Fibroblast of skin of right biceps (primary cell): ENCODE measurements around the gene TMED3.
"Not testable (repeated sequence)": the region's sequence is repeated elsewhere in the genome, so short reads cannot be mapped to it uniquely, and the experiment has no call there.

Experiments
- DNase-seq: peaks from one replicate; pipeline ENCODE4 v3.0.0-alpha.2; 2013

Gene TMED3

GRCh38 chr15:79319973-79320372, 9.1 kb downstream of the TMED3 start:
- DNase-seq: not testable (repeated sequence)

- DNase-seq: no peak
Observed at GRCh38 chr15:79321876-79322275, 11.0 kb downstream of the TMED3 start.

DNA sequence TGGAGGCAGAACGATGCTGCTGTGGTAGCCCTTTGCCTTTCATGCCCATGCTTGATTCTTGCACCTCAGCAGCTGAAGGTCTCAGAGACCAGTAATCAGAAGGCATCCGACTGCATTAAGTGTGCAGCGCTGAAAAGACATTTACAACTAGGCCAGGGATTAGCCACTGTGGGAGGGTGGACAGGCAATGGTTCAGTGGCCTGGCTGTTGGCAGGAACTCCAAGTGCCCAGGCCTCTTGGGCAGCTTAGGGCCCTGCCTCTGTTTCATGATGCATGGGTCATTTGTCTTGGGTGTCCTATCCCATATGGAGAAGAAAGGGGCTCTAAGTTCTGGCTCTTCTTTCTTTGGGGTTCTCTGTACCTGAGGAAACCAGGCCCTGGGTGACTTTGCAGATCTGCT, 11.4 kb downstream of the TMED3 start:
- DNase-seq: no peak

DNA sequence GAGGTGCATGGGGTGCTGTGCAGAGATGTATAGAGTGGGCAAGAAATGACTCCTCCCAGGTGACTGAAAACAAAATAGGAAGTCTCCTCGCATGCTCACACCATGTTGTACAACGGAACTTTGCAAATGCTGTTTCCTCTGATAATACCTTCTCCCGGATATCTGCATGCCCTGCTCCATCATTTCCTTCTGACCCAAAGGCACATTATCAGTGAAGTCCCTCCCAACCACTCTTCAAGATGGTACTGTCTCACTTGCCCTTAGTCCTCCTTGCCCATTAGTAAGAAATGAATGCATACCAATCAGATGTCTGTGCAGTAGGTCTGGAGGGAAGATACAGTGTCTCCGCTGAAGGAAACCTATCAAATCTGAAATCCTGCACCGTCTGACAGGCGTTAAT, 12.0 kb downstream of the TMED3 start:
- no peak for DNase-seq

- DNase-seq: peak; percentile 61
Observed at GRCh38 chr15:79329171-79329611, 18.3 kb downstream of the TMED3 start.

- no peak for DNase-seq
Observed at GRCh38 chr15:79332824-79333510, 22.1 kb downstream of the TMED3 start.

DNA sequence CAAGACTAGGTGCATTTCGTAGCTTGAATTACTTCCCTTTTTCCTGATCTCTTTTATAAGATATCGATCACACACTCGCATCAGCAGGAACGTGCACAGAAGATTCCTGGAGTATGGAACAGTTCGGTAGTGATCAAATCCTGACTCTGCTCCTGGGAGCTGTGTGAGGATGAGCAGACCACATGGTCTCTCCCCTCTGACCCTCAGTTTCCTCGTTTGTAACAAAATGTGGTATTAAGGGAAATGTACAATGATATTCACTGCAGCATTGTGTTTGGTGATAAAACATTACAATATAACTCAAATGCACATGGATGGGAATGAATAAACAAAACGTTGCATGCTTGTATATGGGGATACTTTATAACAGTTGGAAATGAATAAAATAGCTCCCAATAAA, 26.7 kb downstream of the TMED3 start:
- DNase-seq: no peak

DNA sequence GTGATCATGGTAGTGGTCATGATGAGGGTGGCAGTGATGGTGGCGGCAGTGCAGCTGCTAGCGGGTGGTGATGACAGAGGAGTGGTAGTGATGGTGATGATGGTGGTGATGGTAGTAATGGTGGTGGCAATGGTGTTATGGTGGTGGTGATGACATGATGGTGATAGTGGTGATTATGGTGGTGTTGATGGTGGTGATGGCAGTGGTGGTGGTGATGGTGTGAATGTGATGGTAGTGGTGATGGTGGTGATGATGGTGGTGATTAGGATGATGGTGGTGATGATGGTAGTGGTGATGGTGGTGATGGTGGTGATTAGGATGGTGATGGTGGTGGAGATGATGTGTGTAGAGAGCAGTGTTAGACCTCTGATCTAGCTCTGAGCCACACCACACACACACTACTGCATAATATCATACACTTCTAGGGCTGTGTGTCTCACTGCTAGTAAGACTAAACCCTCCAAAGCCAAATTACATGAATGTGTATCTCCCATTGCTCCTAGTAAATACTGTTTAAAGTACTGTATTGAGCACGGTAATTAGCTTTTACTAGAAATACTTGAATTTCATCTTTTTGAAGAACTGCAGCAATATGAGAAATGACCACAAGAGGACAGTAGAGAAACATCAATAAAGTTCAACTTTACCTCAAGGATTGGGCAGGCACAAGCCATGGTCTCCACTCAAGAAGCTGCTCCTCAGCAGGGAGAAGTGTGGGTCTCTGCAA, 28.8 kb downstream of the TMED3 start:
- DNase-seq: peak; percentile 48

GRCh38 chr15:79340315-79340602, 29.3 kb downstream of the TMED3 start:
- DNase-seq: no peak

DNA sequence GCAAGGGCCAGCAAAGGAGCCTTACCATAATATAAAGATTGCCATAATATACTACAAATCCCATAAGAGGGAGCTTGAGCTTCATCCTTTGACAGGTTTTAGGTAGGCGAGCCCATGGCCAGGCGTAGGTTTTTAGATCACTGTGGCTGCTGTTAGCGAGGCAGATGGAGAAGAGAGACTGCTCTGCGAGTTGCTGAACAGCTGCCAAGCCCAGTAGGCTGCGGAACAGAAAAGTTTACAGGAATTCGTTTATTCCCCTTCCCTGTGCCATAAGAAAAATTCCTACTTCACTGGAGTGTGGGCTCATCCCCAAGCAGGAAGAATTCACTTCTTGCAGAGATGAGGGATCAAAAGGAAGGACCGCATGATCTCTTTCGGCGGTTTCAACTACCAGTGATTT, 30.5 kb downstream of the TMED3 start:
- DNase-seq: peak; percentile 12

GRCh38 chr15:79349525-79349924, 38.6 kb downstream of the TMED3 start:
- no peak for DNase-seq

DNA sequence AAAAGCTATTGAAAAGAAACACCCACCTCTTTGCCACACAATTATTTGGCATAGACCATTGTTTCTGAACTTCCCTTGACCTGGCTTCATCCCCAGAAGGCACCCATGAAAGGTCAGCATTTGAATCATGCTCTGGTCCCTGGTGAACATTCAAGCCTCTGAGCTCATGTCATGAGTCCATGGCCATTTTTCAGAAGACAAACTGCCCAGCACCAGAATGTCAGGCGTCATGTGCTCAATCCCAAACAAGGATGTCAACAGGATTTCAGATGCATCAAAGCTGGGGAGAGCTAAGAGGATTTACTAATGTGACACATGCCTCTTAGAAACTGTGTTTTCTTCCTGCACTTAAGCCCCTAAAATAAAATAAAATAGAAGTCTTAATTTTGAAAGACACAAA, 41.3 kb downstream of the TMED3 start:
- DNase-seq: no peak

- DNase-seq: no peak
Observed at GRCh38 chr15:79357566-79357965, 46.7 kb downstream of the TMED3 start.

GRCh38 chr15:79358069-79358468, 47.2 kb downstream of the TMED3 start:
- no peak for DNase-seq

DNA sequence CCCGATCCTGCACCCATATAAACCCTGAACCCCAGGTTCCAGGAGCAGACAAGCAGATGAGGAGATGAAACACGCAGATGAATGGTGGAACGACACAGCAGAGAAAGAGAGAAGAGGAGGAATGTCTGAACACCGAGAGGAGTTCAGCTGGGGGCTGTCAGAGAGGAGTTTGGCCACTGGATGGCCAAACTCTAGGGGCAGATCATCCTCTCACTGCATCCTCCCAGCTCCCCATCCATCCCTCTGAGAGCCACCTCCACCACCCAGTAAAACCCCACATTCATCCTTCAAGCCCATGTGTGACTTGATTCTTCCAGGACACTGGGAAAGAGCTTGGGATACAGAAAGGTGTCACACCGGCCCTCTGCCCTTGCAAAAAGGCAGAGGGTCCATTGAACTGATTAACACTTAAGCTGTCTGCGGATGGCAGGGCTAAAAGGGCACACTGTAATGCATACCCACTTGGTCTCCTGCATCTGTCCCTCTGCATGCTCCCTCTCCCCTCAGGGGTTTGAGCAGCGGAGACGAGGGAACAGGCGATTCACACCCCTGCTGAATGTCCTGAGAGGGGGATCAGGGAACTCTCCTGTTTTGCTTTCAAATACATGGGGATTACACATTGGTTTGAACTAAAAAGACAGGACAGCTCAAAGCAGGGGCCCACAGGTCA, 53.8 kb downstream of the TMED3 start:
- DNase-seq: no peak

DNA sequence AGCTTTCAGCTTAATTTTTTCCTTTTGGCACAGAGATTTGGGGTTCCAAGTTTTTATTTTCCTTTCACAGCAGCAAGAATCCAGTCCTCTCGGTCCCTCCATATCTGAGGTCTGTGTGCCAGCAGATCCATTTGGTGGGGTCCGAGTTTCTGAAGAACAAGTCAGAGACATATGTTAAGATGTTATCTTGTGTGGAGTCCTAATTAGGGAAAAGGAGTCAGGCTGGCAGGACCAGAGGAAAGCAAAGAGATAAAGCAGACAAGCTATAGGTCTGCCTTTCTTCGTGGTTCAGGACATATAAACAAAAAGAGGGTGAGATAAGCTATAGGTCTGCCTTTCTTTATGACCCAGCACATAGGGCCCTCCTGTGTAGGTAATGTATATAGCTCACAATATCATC, 54.9 kb downstream of the TMED3 start:
- DNase-seq: no peak

DNA sequence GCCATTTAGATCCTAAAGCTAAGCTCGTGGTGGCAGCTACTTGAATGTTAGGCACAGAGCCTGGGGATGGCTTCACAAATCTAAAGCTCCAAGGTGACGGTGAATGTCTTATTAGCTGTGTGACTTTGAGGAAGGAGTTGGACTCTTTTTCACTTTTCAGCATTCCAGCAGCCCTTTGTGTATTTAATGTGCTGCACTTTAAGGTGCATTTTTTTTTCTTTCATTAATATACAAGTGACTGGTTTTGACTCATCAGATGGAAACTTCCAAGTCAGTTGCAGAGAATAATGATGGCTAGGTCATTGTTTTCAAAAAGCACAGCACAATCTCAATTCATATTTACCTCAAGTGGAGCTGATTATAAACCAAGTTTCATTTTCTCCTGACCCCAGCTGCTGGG, 55.8 kb downstream of the TMED3 start:
- DNase-seq: no peak

DNA sequence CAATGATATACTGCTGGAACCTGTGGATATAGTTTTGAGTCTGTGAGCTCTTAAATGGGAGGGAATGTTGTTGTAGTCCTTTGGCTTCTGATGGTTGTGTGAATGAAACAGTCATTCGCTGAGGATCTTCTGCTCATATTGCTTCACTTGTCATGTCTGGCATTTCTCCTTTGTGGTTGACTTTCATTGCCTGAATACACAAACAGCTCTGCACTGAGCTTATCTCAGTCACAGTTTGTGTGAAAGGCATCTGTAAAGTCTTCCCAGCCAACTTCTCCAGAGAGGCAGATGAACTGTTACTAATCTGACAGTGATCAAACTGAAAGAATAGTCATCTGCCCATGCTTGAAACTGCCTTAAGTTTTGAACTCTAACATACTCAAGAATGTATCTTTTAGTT, 59.8 kb downstream of the TMED3 start:
- DNase-seq: no peak

DNA sequence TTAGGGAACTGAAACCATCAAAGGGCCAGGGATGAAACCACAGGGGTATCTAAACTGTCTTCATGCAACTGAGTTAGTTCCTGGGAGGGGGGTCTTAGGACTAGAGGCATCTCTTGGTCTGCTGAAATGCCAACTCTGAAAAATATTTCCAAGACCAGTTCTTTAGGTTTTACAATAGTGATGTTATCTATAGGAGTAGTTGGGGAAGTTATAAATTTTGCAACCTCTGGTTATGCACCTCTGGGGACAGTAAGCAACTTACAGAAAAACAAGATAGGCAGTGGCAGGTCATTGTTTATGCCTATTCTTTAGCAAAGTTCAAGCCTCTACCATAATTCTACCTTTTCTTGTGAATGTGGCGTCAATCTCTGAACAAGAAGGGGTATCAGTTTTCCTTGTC, 60.7 kb downstream of the TMED3 start:
- no peak for DNase-seq

DNA sequence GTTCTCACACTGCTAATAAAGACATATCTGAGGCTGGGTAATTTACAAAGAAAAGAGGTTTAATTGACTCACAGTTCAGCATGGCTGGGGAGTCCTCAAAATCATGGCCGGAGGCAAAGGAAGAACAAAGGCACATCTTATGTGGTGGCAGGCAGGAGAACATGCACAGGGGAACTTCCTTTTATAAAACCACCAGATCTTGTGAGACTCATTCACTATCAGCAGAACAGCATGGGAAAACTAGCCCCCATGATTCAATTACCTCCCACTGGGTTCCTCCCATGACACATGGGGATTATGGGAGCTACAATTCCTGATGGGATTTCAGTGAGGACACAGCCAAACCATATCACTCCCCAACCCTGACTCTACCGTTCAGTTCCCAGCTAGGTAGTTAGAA, 61.5 kb downstream of the TMED3 start:
- no peak for DNase-seq
